Adipose tissue (tissue), 3 donors: ENCODE data around the gene PLCL1. TPM values are rescaled to one million over a fixed set of nuclear protein-coding genes. Genes with fewer than 3 reads are reported as not detected.

Source experiments
- H3K27ac ChIP-seq: one replicate; pipeline ENCODE4 v1.5.1; 2013; ENCODE audit warnings: low read depth, low read length
- WGBS, 3 donors: extraction: QIAGEN DNeasy Blood & Tissue Kit; methylation state at CpG; one replicate each; pipeline ENCODE4 v1.1.7; 2013; 5-methylcytosine and 5-hydroxymethylcytosine counted together
- polyA plus RNA-seq, 3 donors: library from polyadenylated mRNA; stranded (reverse); fragments of 200-250 nt; gene quantifications; one replicate each; pipeline ENCODE4 v1.2.3, GENCODE V29; 2013
- donor health status: healthy with polysubstance abuse.
- donor health status: Bipolar disorder and iron deficiency.
- donor health status: healthy.

PLCL1 gene
- polyA plus RNA-seq, 3 donors = 0.39 to 2.3 (median 2.0) TPM

DNA sequence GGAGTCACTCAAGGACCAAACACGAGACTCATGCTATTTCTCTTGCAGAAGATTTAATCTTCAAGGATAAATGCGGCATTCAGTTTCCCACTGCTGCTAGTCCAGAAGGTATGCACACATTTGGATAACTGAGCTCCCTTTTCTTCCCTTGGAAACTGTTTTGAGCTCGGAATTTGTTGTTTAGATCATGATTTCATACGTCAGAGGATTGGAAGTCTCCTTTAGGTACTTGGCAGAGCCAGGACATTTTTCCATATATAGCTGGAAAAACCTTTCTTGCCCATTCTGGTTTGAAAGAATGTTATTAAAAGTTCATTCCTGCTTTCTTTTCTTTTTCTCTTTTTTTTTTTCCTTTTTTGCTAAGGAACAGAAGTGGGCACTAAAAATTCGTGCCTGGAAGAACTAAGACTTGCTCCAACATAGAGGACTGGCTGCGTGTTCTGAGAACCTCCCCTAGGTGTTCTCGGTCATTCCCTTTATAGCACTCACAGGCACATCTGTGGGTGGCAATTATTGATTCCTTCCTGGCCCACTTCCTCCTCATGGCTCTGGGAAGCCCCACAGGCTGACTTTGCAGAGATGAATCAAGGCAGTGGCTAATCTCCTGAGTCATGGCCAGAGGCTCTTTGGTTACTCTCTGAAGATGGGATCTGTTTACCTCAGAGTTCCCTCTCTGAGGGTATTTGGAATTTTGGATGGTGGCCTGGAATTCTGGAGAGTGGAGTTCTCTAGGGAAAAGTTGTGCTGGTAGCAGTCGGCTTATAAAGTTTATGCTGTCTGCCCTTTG lies 104.8 kb downstream of the PLCL1 start:
- H3K27ac ChIP-seq = no peak overlapping the region
- WGBS, 3 donors = 52 to 65% (median 54%) methylated on average over 8 of the region's 8 CpGs

DNA sequence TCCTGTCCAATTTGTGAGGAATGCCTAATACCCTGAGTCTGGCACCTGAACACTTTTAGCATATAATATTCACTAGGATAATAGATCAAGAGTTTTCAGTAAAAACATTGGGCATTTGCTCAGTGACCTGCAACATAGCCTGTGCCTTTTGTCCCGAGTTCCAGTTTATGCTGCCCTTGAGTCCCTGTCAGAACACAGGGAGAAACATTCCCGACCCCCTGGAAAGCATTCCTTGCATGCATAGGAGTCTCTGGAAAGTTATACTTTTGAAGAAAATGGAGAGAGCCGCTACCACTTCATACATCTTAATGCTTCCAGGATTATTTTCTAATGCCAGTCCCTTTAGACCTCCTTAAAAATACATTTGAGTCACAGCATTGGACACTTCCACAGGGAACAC lies 107.3 kb downstream of the PLCL1 start:
- H3K27ac ChIP-seq = no peak overlapping the region
- 62 to 91% (median 79%) methylated on average over 3 of the region's 3 CpGs for WGBS, 3 donors

DNA sequence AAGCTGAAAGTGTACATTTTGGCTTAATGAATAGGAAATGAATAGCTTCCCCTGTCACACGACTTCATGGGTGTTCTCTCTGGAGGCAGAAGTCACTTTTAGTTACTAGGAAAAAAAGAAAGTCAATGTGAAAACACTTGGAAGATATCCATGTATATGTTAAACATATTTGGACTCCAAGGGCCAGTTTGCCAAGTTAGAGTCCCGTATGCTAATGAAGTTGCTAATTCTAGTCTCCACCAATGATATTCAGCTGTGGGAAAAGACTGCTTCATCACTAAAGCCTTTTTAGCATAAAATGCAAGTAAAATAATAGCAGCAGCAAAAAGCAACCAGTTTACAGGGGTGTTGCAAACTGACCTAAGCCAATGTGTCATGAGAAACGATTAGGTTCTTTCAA lies 108.7 kb downstream of the PLCL1 start:
- no peak overlapping the region for H3K27ac ChIP-seq
- WGBS, 3 donors = 68 to 71% (median 68%) methylated on average over 3 of the region's 3 CpGs

DNA sequence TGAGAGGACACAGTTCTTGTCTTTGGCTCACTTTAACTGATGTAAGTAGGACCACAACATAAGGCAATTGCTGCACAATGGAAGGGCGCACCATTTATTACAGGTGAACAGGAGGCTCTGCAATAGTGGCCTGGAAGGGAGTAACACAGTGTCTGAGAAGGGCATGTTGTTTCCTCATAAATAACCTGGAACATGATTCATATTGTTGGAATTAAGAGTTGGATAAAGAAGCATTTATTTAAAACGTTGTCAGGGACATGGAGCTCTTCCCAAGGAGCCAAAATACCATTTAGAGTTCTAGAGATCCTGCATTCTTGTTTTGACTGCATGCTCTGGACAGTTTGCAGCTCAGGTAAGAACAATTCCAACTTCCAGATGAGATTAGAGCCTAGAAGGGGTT lies 110.4 kb downstream of the PLCL1 start:
- H3K27ac ChIP-seq = no peak overlapping the region
- 61 to 73% (median 72%) methylated on average over 2 of the region's 2 CpGs for WGBS, 3 donors

DNA sequence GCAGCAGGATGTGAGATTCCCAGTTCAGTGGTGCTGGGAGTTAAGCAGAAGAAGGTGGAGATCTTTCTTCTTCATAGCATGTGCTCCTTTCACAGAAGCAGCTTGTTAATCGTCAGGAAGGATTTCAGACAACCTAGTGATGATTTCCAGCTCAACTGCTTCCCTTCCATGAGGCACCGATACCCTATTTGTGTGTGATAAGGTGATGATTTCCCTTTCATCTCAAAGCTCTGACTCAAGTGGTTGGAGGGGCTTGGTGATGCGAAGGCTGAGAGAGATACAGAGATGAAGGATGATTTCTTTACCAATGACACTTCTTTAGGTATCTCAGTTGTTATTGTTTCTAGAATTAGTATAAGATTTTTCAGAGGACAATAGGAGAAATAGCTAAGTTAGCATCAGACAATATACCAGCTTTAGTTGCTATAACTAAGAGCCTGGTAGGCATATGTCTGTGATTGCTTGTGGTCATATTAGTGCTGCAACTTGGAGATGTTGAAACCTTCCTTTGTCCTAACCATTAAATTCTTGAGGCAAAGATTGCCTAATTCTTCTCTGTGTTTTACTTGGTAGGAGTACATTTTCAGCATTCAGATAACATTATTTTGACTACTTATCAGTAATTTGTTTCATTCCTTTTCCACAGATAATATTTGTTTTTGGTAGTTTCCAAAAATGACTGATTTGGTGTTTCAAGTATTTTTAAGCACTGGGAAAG lies 111.3 kb downstream of the PLCL1 start:
- no peak overlapping the region for H3K27ac ChIP-seq
- WGBS, 3 donors = 70 to 78% (median 73%) methylated on average over 3 of the region's 3 CpGs

DNA sequence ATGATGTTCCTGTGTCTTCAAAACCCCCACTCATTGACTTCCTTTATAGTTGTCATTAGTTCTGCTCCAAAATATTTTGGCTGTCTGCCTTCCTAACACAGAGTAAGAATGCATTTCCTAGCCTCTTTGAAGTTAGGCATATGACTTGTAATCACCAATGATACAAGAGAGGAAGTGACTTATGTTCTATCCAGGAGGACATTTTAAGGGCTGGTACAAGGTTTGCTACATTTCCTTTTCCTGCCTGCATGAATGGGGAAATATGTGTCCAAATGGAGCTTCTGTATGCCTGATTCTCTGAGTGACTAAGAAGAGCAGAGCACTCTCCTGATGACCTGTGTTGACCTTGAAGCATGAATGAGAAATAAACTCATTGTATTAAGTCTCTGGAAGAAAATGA lies 115.1 kb downstream of the PLCL1 start:
- no peak overlapping the region for H3K27ac ChIP-seq

DNA sequence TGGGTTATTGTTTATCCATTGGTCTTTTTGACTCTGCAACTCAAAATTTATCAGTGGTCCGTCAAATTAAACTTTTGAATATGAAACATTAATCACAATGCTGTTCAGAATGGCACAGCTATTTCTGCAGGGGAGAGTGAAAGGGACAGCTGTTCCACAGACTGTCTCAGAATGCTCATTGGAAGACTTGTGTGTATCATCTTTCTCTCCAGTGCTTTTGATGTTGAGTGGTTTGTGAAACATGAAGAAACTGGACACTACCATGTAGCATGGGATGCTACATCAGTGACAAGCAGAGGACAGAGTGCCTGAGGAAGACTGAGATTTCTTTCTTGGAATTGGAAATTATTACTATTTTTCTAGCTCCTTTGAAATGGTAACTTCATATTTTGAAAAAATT lies 115.7 kb downstream of the PLCL1 start:
- WGBS, 3 donors = 84 to 95% (median 94%) methylated on average over 1 of the region's 1 CpG
- no peak overlapping the region for H3K27ac ChIP-seq

DNA sequence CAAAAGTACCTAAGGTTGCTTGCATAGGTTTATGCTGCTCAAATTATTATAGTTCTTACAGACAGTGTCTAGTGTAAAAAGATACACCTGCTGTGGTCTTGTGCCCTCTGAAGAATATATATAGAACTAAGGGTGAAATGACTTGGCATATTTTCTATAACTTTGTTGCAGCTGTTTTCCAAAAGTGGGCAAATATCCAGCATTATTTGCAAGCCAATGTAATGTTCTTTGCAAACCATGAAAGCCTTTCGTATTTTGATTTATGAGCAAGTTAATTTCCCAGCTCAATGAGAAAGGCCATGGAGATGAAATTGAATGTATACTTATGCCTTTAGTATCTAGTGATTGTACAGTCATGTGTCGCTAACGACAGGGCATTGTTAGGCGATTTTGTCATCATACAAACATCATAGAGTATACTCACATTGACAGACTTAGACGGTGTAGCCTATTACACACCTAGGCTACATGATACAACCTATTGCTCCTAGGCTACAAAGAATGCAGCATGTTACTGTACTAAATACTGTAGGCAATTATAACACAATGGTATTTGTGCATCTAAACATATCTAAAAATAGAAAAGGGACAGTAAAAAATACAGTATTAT lies 116.3 kb downstream of the PLCL1 start:
- WGBS, 3 donors = 93 to 95% (median 93%) methylated on average over 5 of the region's 5 CpGs
- H3K27ac ChIP-seq = no peak overlapping the region

DNA sequence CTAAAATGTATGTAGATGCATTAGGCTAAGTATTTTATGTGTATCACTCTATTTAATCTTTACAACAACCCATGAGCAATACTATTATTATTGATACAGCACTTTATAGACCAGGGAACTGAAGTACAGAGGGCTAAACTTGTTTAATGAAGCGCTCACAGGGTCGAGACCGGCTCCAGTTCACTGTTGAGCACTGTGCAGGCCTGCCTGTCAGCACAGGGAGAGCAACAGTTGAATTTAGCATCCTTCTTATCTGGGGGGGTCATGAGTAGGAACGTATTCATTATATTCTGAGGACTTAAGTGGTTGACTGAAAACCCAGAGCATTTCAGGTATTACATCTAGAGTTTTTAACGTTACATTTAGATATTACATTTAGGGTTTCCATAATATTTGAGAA lies 120.1 kb downstream of the PLCL1 start:
- 87 to 95% (median 87%) methylated on average over 5 of the region's 5 CpGs for WGBS, 3 donors
- no peak overlapping the region for H3K27ac ChIP-seq

DNA sequence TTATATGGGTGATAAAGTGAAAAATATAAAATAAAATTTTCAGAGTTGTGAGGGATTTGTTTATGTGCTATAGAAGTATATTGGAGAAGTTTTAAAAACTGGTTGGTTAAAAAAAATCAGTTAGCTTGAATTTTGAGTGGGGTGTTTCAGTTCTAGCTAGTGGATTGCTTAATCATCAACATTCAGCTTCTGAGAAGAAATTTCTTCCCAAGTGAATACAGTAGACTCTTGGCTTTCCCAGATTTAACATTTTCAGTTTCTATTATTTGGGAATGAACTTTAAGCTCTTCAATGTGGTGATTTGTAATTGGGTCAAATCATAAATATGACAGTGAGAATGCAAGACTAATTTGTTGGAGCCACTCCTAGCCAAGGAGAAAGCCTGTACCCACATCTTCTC lies 120.8 kb downstream of the PLCL1 start:
- no peak overlapping the region for H3K27ac ChIP-seq

DNA sequence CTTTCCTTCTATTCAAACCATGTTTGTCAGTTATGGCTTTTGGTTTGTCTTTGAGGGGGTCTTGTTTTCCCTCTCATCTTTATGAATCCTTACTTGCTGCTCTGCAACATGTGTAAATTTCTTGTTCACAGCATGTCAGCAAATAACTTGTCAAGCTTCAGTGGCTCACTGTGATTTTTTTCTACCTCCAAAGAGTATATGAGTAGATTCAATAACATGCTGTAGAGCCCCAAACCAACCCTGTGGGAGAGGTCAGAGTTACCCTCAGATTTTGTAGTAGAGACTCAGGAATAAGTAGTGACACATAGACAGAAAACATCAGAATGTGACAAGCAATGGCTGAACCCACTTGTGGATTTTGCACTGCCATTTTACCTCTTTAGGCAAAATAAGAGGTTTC lies 121.6 kb downstream of the PLCL1 start:
- H3K27ac ChIP-seq = no peak overlapping the region

DNA sequence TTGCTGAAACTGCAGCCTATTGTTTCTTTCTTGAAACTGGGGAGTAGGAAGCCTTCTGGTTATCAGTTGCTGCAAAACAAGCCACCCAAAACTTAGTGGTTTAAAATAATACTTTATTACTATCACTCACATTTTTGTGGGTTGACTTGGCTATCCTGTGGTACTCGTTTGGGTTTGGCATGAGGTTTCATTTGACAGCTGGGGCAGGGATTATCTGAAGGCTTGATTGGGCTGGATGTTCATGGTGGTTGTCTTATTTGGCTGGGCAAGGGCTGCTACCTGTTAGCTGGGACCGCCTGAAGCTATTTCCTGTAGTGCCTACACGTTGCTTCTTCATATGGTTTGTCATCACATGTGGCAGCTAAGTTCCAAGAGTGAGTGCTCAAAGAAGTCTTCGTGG lies 122.3 kb downstream of the PLCL1 start:
- 78 to 85% (median 83%) methylated on average over 4 of the region's 4 CpGs for WGBS, 3 donors
- no peak overlapping the region for H3K27ac ChIP-seq

DNA sequence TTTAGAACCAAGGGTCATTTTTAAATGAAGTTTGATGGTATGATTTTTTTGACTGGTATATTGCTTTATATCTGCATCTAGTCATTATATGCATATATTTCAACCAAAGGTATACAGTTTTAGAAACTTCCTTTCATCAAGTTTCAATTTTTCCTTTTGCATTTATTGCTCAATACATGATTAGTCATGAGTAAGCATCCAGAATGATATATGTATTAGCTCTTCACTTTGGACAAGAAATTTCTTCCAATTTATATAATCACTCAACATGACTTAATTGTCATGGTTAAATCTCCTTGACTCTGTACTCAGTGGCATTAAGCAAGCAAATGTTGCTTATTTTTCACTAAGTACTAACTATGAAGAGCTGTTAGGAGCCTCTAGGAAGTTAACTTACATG lies 123.6 kb downstream of the PLCL1 start:
- no peak overlapping the region for H3K27ac ChIP-seq

DNA sequence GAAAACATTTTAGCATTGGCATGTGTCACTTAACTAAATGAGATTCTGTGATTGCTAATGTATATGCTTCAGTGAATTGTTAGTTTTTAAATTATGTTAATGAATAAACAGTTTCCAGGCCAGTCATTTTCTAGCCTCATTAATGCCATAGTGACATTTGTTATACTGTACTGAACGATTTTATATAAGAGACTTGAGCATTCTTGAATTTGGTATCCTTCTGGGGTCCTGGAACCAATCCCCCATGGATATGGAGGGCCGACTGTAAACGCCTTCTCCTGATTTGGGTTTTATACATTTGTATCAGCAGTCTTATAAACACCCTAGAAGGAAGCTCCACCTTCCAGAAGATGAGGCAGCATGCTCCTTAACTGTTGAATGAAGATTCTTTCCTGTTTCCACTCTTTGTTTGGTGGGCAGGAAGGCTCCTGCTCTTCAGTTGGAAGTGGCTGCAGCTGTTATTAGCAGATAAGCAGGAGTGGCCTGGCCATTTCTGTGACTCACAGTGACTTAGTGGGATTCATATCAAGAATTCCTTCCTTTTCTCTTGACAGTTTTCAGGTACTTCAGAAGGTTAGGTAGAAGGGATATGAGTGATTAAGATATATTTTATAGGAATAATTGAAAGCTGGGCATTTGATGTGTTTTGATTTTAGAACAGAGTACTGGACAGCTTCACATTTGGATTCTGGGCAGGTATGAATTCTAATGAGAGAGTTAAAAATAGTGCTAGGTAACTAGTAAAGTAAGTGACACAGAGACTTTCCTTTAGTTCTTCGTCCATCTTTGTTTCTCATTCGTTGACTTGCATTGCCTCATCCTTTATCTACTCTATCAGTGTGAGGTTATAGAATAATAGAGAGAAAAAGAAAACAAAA lies 124.9 kb downstream of the PLCL1 start:
- H3K27ac ChIP-seq = no peak overlapping the region
- WGBS, 3 donors = 80% methylated on average over 5 of the region's 5 CpGs

DNA sequence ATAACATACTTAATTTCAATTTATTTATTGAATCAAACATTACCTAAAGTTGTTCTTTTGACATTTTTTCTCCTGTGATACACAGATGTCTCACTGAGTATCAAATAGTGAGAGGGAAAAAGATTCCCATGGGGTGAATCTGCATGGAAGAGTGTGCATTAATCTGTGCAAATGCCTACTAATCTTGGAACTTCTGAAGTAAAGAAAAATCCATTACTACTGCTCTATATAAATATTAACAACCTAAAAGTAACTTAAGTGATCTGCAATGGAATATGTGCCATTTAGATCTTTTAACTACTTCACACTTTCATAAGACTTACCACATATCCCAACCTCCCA lies 125.5 kb downstream of the PLCL1 start:
- no peak overlapping the region for H3K27ac ChIP-seq

DNA sequence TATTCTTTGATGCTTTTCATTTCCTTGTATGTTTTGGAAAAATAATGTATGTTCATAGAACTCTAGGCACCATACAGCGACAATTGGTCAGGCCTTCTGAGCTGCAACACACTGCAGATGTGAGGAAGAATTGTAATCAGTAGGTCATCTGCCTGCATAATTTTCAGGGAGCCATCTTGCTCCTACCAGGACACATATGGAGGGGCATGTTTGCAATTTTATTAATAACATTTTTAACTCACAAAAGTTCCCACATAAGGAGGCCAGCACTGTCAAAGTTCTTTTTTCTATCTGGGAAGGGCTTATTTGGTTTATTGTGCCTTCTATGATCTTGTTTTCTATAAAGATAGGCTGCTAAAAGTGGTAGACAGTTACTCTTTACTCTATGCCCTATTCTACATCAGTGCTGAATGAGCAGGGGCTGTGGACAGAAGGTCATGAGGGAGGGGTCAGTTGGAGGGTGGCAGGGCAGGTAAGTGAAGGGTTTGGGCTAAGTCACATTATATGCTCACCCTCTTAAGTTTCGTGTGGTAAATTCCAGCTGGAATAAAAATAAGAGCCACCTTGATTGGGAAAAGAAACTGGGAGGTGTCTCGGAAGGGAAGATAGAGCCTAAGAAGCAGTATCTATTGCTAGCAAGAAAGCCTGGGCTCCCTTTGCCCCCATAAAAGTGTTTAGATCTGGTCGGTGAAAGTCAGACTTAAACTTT lies 126.3 kb downstream of the PLCL1 start:
- H3K27ac ChIP-seq = no peak overlapping the region
- WGBS, 3 donors = 87 to 96% (median 93%) methylated on average over 4 of the region's 4 CpGs

DNA sequence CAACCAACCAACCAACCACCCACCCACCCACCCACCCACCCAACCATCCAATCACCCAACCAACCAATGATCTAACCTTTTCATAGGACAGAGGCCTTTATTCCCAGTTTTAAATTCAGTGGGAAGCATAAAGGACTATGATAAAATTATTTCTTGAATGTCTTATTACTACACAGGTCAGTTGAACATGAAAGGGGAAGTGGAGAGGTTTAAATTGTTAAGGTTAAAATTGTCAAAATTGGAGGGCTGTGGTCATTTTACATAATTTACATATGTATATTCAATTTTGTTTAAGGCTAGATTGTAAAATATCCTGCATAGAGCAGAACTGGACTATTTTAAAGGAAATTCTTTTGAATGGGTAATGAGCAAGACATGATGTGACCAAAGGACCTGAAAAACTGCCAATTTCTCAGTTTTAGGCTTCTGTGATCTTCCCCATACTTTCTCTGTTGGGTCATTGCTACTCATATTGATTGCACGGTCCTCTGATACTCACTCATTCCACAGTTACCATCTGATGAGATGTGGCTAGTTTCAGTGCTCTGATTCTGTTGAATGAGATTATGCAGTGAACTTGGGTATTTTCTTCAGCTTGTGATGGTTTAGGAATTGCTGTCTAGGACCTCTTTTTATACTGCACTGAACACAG lies 127.4 kb downstream of the PLCL1 start:
- WGBS, 3 donors = 58 to 79% (median 69%) methylated on average over 1 of the region's 1 CpG
- no peak overlapping the region for H3K27ac ChIP-seq

DNA sequence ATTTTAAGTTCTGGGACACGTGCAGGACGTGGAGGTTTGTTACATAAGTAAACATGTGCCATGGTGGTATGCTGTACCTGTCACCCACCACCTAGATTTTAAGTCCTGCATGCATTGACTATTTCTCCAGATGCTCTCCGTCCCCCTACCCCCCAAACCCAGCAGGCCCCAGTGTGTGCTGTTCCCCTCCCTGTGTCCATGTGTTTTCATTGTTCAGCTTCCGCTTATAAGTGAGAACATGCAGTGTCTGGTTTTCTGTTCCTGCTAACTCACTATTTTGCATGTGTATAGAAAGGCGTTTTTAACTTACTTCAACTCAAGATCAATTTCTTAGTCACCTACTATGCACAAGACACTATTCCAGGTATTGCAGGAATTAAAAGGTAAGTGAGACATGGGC lies 128.0 kb downstream of the PLCL1 start:
- no peak overlapping the region for H3K27ac ChIP-seq
- whole genome bisulfite sequencing, 3 donors = 93 to 96% (median 95%) methylated on average over 5 of the region's 5 CpGs
